HG03064 (cell line): ENCODE measurements around the gene HSBP1.

Experiments
- ATAC-seq: cut with Tn5 transposase; IDR thresholded peaks from one replicate; pipeline ENCODE4 v1.9.1; 2021; ENCODE audit warnings: low read depth; ENCODE audit not compliant: unreplicated experiment

HSBP1 gene

GRCh38 chr16:83807710-83808572 is at the start of gene HSBP1:
Gene HSBP1, plus strand, starts transcription at chr16:83807978. Its CDS starts 99 bp downstream, at chr16:83808077.
- peak; percentile 95 for ATAC-seq

- no peak for ATAC-seq
Measured at GRCh38 chr16:83762141-83762991, 45.4 kb upstream of the HSBP1 start.

GRCh38 chr16:83762992-83763358 is 44.8 kb upstream of the HSBP1 start:
- no peak for ATAC-seq

- no peak for ATAC-seq
Measured at GRCh38 chr16:83768986-83769385, 38.8 kb upstream of the HSBP1 start.

GRCh38 chr16:83769397-83770008 is 38.3 kb upstream of the HSBP1 start:
- no peak for ATAC-seq

- no peak for ATAC-seq
Measured at GRCh38 chr16:83771306-83771942, 36.4 kb upstream of the HSBP1 start.

- ATAC-seq, result no peak
Measured at GRCh38 chr16:83772806-83773205, 35.0 kb upstream of the HSBP1 start.

- ATAC-seq, result no peak
Measured at GRCh38 chr16:83774066-83774465, 33.7 kb upstream of the HSBP1 start.

GRCh38 chr16:83776944-83777343 is 30.8 kb upstream of the HSBP1 start:
- ATAC-seq, result no peak

- no peak for ATAC-seq
Measured at GRCh38 chr16:83779886-83780285, 27.9 kb upstream of the HSBP1 start.

- ATAC-seq, result no peak
Measured at GRCh38 chr16:83785455-83785854, 22.3 kb upstream of the HSBP1 start.

- peak; percentile 69 for ATAC-seq
Measured at GRCh38 chr16:83789642-83790401, 18.0 kb upstream of the HSBP1 start.

- ATAC-seq, result no peak
Measured at GRCh38 chr16:83791916-83792315, 15.9 kb upstream of the HSBP1 start.

GRCh38 chr16:83792391-83792790 is 15.4 kb upstream of the HSBP1 start:
- ATAC-seq, result no peak

- ATAC-seq, result no peak
Measured at GRCh38 chr16:83793179-83793578, 14.6 kb upstream of the HSBP1 start.

- no peak for ATAC-seq
Measured at GRCh38 chr16:83794860-83795554, 12.8 kb upstream of the HSBP1 start.

GRCh38 chr16:83797013-83797412 is 10.8 kb upstream of the HSBP1 start:
- ATAC-seq, result no peak

- ATAC-seq, result no peak
Measured at GRCh38 chr16:83799336-83799735, 8.4 kb upstream of the HSBP1 start.

- ATAC-seq, result no peak
Measured at GRCh38 chr16:83802135-83802534, 5.6 kb upstream of the HSBP1 start.
